Measurements from ENCODE around the gene OR1L6. TPM values are rescaled to one million over a fixed set of nuclear protein-coding genes. Genes with fewer than 3 reads are reported as not detected.

OR1L6 gene
- total and polyA plus RNA-seq, 2 of the 13 experiments (the other 11 are each of a cell fraction or from before 2014, with no cell fraction given) = not detected

GRCh38 chr9:122777052-122777451 is 34.9 kb downstream of the OR1L6 start:
- no peak overlapping the region for H3K4me2 ChIP-seq (ENCODE audit: low read depth, low read length)
- intact Hi-C loops (cut with micrococcal nuclease; ENCODE audit: unreplicated experiment) = no loop called here
- H3K27ac ChIP-seq (ENCODE audit: extremely low read length, insufficient read depth, low read length) = no peak overlapping the region
- peaks cover 0 to 7% of the 10 kb centered on the region in 2 experiments; a peak in 2 of 5 replicates for H3K27me3 ChIP-seq (ENCODE audit: control insufficient read depth in 1 of 2, insufficient read depth in 2 of 2, low read length in 2 of 2)
- no peaks in the 10 kb centered on the region for H3K9me3 ChIP-seq (ENCODE audit: low read length)
- ATAC-seq = no peak
- H2AFZ ChIP-seq (ENCODE audit: low read length) = no peak overlapping the region
- H4K20me1 ChIP-seq (ENCODE audit: insufficient read depth, low read length) = no peaks in the 10 kb centered on the region
- BruUV-seq (replicated peaks) = no TSS peak
- H3K9ac ChIP-seq (ENCODE audit: insufficient read depth, low read depth, low read length) = no peak overlapping the region
- 37% methylated on average over 8 of the region's 8 CpGs for WGBS (ENCODE audit: low lambda C conversion rate)
- no peaks in the 10 kb centered on the region for H3K4me1 ChIP-seq (ENCODE audit: insufficient read depth, low read length)
- no peak for TF ChIP-seq ZNF383 (CRISPR knock-in tag; IDR thresholded peaks at IDR 0.05; ENCODE audit: borderline replicate concordance)
- no peak for TF ChIP-seq MXD3 (CRISPR knock-in tag; IDR thresholded peaks at IDR 0.05)
- TF ChIP-seq ZNF234 (CRISPR knock-in tag; conservative IDR thresholded peaks at IDR 0.05) = no peak
- TF ChIP-seq TFDP2 (CRISPR knock-in tag; IDR thresholded peaks at IDR 0.05) = no peak
- no peak for TF ChIP-seq NFE2L1 (CRISPR knock-in tag; IDR thresholded peaks at IDR 0.05; ENCODE audit: borderline replicate concordance)
- no peak for TF ChIP-seq BRD4 (CRISPR knock-in tag; IDR thresholded peaks at IDR 0.05)
- TF ChIP-seq GATAD1 (CRISPR knock-in tag; IDR thresholded peaks at IDR 0.05) = no peak
- TF ChIP-seq RFX3 (CRISPR knock-in tag; IDR thresholded peaks at IDR 0.05) = no peak
- CTCF ChIA-PET (ENCODE audit: low intra/inter-chr PET ratio, low total read pairs) = no interaction called here
- in situ Hi-C loops (cut with HindIII; ENCODE audit: extremely low pct_ligation_motif_present, low pct_unique_long_range_greater_than_20kb) = no loop called here
- H3K36me3 ChIP-seq (replicated peaks in 1 of 2; ENCODE audit: control insufficient read depth in 1 of 2, insufficient read depth in 2 of 2, low read length in 2 of 2) = no peaks in the 10 kb centered on the region
- H3K79me2 ChIP-seq (ENCODE audit: insufficient read depth, low read length) = no peaks in the 10 kb centered on the region
- POLR2A ChIA-PET = no interaction called here
- no peak for FAIRE-seq
- H3K4me3 ChIP-seq (replicated peaks in 1 of 3; ENCODE audit: insufficient read depth in 1 of 3, low read depth in 2 of 3, low read length in 3 of 3) = no peak overlapping the region
- no peak for DNase-seq (ENCODE audit: low spot score)

Data from HepG2 (cell line).